OCI-LY7 (cell line): ENCODE results near the gene SLN. TPM values are rescaled to one million over a fixed set of nuclear protein-coding genes. Genes with fewer than 3 reads are reported as not detected.
A peak's percentile ranks its signal among the peaks of the same experiment; 100 is the strongest.
"Not testable (repeated sequence)": the region's sequence is repeated elsewhere in the genome, so short reads cannot be mapped to it uniquely, and the experiment has no call there.

Experiments used
- Bru-seq: library from RNA; stranded (reverse); fragments of 400-500 nt; gene quantifications from one replicate; lab custom pipeline; 2021; lab: Mats Ljungman, UMichigan
- BruChase-seq, 2 experiments: library from RNA; stranded (reverse); fragments of 400-500 nt; gene quantifications; one replicate each; lab custom pipeline; 2021; lab: Mats Ljungman, UMichigan
- BruUV-seq: library from RNA; stranded (reverse); fragments of 400-500 nt; replicated peaks from 2 replicates; lab custom pipeline; 2021; lab: Mats Ljungman, UMichigan
- CTCF ChIA-PET: fragments of 300-600 bp; sonication (Branson Sonifier 250); formaldehyde crosslinking; loops from one replicate; lab custom pipeline; 2022; ENCODE audit warnings: antibody characterized with exemption; ENCODE audit not compliant: unreplicated experiment; lab: Charles Lee
- POLR2A ChIA-PET: fragments of 300-600 bp; sonication (Branson Sonifier 250); formaldehyde crosslinking; loops from one replicate; lab custom pipeline; 2022; ENCODE audit warnings: antibody characterized with exemption; lab: Charles Lee
- DNase-seq: peaks from one replicate; pipeline ENCODE4 v3.0.0-alpha.2; 2015; ENCODE audit warnings: low spot score
- H2AFZ ChIP-seq: fragments of 200-600 bp; sonication (generic), shearing (Covaris generic); 2 replicates; pipeline ENCODE4 v1.6.1; 2014; ENCODE audit warnings: mild to moderate bottlenecking, antibody characterized with exemption, low read length, moderate library complexity
- H3K27ac ChIP-seq: fragments of 200-600 bp; sonication (generic); 2 replicates; pipeline ENCODE4 v1.5.1; 2014; ENCODE audit warnings: mixed run types, low read depth, mild to moderate bottlenecking, moderate library complexity, low read length, inconsistent platforms; ENCODE audit not compliant: poor library complexity, severe bottlenecking
- H3K36me3 ChIP-seq: fragments of 200-600 bp; sonication (generic); 2 replicates; pipeline ENCODE4 v1.6.1; 2014; ENCODE audit warnings: mild to moderate bottlenecking, antibody characterized with exemption, low read length, moderate library complexity, mixed read lengths; ENCODE audit not compliant: insufficient read depth
- H3K4me1 ChIP-seq: fragments of 200-600 bp; sonication (generic); 2 replicates; pipeline ENCODE4 v1.5.1; 2014; ENCODE audit warnings: mild to moderate bottlenecking, low read length; ENCODE audit not compliant: insufficient read depth, poor library complexity, severe bottlenecking
- H3K4me2 ChIP-seq: fragments of 200-600 bp; sonication (generic); 2 replicates; pipeline ENCODE4 v1.6.1; 2014; ENCODE audit warnings: mild to moderate bottlenecking, low read length
- H3K4me3 ChIP-seq: fragments of 200-600 bp; sonication (generic); 2 replicates; pipeline ENCODE4 v1.5.1; 2014; ENCODE audit warnings: mild to moderate bottlenecking, low read depth, low read length; ENCODE audit not compliant: poor library complexity, severe bottlenecking
- H3K79me2 ChIP-seq: fragments of 200-600 bp; sonication (generic); 2 replicates; pipeline ENCODE4 v1.6.1; 2016; ENCODE audit warnings: low read depth, mild to moderate bottlenecking, low read length, moderate library complexity, mixed read lengths; ENCODE audit not compliant: insufficient read depth
- H3K9me2 ChIP-seq: fragments of 200-600 bp; sonication (generic); 2 replicates; pipeline ENCODE4 v1.6.1; 2016; ENCODE audit warnings: mild to moderate bottlenecking, low read length, mixed read lengths; ENCODE audit not compliant: insufficient read depth
- H3K9me3 ChIP-seq: fragments of 200-600 bp; sonication (generic); 2 replicates; pipeline ENCODE4 v1.6.1; 2014; ENCODE audit warnings: mild to moderate bottlenecking, mixed run types, low read length, mixed read lengths
- H4K20me1 ChIP-seq: fragments of 200-600 bp; sonication (generic); 2 replicates; pipeline ENCODE4 v1.6.1; 2014; ENCODE audit warnings: mild to moderate bottlenecking, antibody characterized with exemption, low read length, moderate library complexity, mixed read lengths; ENCODE audit not compliant: insufficient read depth
- EZH2phosphoT487 ChIP-seq: fragments of 200-600 bp; sonication (generic); IDR thresholded peaks from 2 replicates; pipeline ENCODE4 v1.6.1; 2018; ENCODE audit warnings: low read depth, borderline replicate concordance, mild to moderate bottlenecking, mixed run types, antibody characterized with exemption, low read length, moderate library complexity, mixed read lengths
- intact Hi-C: fragments of 100-400 bp; cut with micrococcal nuclease; formaldehyde crosslinking; loops from one replicate; pipeline ENCODE4 v1.10.0; 2022; ENCODE audit not compliant: unreplicated experiment
- long read RNA-seq: library from polyadenylated mRNA; stranded (forward); transcript quantifications from one replicate; pipeline ENCODE4 v2.0.0, GENCODE V29; 2022
- total RNA-seq, 2 experiments: library from RNA; depleted of rRNA in 1 of 2; stranded (reverse); fragments of >200 nt in 1 of 2; shearing (Covaris generic) in 1 of 2; gene quantifications; 2 replicates each; pipeline ENCODE4 v1.2.3, GENCODE V29; 2014 to 2022
- TF ChIP-seq, protein P1 (sequence below): fragments of 200-600 bp; sonication (generic); conservative IDR thresholded peaks from 2 replicates; pipeline ENCODE4 v1.5.1; 2014; ENCODE audit warnings: mild to moderate bottlenecking, antibody characterized with exemption, low read length, moderate library complexity, mixed read lengths

The SLN gene
- total RNA-seq (2014; rRNA removed; shearing (Covaris generic)) (not detected in 2 replicates), total RNA-seq (2022) (not detected in 2 replicates), Bru-seq, nascent RNA (not detected), BruChase-seq, experiment 1, labeled RNA remaining after a 6-hour chase (not detected), BruChase-seq, experiment 2, labeled RNA remaining after a 2-hour chase (not detected)
- long read RNA-seq: 0 reads

DNA sequence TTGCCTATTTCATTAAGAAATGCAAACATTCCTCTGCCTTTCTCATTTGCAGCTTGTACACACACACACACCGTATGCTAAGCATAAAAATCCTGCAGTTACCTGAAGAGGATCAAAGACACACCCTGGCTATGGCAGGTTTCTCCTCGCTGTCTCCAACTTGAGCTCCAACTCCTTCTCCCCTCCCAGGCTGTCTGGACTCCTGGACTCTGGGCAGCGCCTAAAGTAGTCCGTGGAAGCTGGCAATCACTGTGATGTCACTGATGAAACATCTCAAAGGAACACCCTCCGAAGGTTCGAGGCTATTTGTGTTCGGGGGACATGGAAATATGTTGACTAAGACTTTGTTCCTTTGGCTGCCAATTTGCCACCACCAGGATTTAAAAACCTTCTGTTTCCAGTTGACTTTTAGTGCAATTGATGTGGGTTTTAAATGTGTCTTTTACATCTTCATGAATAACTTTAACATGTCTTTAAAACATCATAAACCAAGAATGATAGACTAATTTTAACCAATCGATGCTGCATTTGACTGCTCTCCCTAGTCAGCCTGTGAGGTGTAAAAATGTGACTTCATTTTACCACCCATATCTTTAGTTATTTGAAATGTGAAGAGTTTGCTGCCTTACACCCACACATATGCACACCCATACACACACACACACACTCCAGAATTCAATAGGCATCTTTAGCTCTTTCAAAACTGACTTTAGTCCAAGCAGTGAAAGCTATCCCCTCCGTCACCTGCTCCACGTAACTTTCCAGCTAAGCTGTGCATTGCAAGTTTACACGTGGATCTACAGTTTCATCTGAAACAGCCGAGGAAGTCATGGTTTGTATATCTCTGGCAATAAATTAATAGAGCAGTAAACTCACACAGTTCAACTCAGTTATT lies at the start of gene SLN:
Gene SLN (minus strand): TSS at position 196 of the 895 bp plus-strand sequence.
- ChIA-PET CTCF (no interaction called here), POLR2A (interaction anchor here (0.6 to 1.0 kb wide), 2 partner anchors 8 to 1332 kb away, joined by 3 to 5 read pairs; no protein-coding TSS in a partner anchor)
- no peak within 1 kb of the TSS for H2AFZ ChIP-seq
- DNase-seq: no peak
- no peaks in the 10 kb centered on the region for H3K79me2 ChIP-seq
- no peak within 1 kb of the TSS for H3K4me3 ChIP-seq
- intact Hi-C loops: no loop called here
- no peak for TF ChIP-seq EZH2phosphoT487
- TF ChIP-seq, protein P1, sequence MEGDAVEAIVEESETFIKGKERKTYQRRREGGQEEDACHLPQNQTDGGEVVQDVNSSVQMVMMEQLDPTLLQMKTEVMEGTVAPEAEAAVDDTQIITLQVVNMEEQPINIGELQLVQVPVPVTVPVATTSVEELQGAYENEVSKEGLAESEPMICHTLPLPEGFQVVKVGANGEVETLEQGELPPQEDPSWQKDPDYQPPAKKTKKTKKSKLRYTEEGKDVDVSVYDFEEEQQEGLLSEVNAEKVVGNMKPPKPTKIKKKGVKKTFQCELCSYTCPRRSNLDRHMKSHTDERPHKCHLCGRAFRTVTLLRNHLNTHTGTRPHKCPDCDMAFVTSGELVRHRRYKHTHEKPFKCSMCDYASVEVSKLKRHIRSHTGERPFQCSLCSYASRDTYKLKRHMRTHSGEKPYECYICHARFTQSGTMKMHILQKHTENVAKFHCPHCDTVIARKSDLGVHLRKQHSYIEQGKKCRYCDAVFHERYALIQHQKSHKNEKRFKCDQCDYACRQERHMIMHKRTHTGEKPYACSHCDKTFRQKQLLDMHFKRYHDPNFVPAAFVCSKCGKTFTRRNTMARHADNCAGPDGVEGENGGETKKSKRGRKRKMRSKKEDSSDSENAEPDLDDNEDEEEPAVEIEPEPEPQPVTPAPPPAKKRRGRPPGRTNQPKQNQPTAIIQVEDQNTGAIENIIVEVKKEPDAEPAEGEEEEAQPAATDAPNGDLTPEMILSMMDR: no peak
- H3K4me2 ChIP-seq: no peak within 1 kb of the TSS
- H4K20me1 ChIP-seq: no peaks in the 10 kb centered on the region; the same call in 1 of the 2 replicates
- no TSS peak for BruUV-seq
- no peaks in the 10 kb centered on the region for H3K9me3 ChIP-seq
- H3K4me1 ChIP-seq: no peaks in the 10 kb centered on the region
- H3K36me3 ChIP-seq: no peaks in the 10 kb centered on the region
- H3K27ac ChIP-seq: no peak within 1 kb of the TSS
- no peaks in the 10 kb centered on the region for H3K9me2 ChIP-seq

DNA sequence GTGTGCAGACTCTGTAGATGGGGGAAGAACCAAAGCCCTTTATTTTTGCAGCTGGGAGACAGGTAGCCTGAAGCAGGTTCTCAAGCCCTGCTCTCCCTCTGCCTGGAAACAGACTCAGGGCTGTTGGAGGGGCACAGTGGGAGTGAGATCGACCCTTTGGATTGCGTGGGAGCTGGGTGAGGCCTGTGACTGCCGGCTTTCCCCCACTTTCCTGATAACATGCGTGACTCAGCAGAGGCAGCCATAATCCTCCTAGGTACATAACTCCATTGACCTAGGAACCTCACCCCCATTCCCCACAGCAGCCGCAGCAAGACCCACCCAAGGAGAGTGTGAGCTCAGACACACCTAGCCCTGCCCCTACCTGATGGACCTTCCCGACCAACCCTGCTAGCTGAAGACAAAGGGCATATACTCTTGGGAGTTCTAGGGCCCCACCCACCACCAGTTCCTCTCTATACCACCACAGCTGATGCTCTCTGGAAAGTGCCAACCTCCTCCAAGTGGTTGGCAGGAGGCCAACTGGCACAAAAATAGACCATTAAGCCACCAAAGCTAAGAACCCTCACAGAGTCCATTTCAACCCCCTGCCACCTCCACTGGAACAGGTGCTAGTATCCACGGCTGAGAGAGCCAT lies 47.0 kb upstream of the SLN start:
- H2AFZ ChIP-seq, H3K4me1 ChIP-seq, H3K27ac ChIP-seq, H3K9me3 ChIP-seq, H3K79me2 ChIP-seq, H4K20me1 ChIP-seq, intact Hi-C loops, H3K4me3 ChIP-seq, BruUV-seq, H3K9me2 ChIP-seq, H3K36me3 ChIP-seq, CTCF ChIA-PET, H3K4me2 ChIP-seq, DNase-seq: not testable (repeated sequence)
- POLR2A ChIA-PET: interaction anchor here (0.6 kb wide), 2 partner anchors 67 to 1882 kb away, joined by 3 read pairs; no protein-coding TSS in a partner anchor

DNA sequence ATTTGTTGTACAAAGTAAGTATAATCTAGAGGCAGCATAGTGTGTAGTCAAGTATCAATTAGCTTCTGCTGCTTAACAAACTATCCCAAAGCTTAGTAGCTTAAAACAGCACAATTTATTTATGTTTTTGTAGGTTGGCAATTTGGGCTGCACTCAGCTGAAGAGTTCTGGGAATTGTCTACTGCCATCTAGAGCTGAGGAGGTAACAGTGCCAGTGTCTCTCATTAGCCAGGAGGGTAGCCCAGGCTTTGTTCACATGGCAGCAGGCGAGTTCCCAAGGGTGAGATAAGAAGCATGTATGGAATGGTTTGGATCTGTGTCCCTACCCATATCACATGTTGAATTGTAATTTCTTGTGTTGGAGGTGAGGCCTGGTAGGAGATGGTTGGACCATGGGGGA lies 45.8 kb upstream of the SLN start:
- Histone ChIP-seq H3K4me2 (no peak overlapping the region), H3K9me3 (no peaks in the 10 kb centered on the region), H4K20me1 (no peaks in the 10 kb centered on the region), H3K4me1 (no peaks in the 10 kb centered on the region), H3K27ac (no peak overlapping the region), H3K79me2 (no peaks in the 10 kb centered on the region), H2AFZ (0 out of 2 replicates have a peak overlapping the region, but pooled peaks have one; percentile 5), H3K9me2 (no peaks in the 10 kb centered on the region), H3K4me3 (no peak overlapping the region), H3K36me3 (no peaks in the 10 kb centered on the region)
- intact Hi-C loops: no loop called here
- CTCF ChIA-PET: no interaction called here
- POLR2A ChIA-PET: interaction anchor here (1.1 kb wide), 1 partner anchor 12 kb away, joined by 5 read pairs; no protein-coding TSS in a partner anchor
- TF ChIP-seq, protein P1: peak; percentile 62
- TF ChIP-seq EZH2phosphoT487: no peak
- DNase-seq: no peak
- BruUV-seq: no TSS peak
